Loucy (cell line): ENCODE results near the gene GNB5.
"Not testable (repeated sequence)": the region's sequence is repeated elsewhere in the genome, so short reads cannot be mapped to it uniquely, and the experiment has no call there.

Source experiments
- H2AFZ ChIP-seq: fragments of 200-600 bp; sonication (generic); 2 replicates; pipeline ENCODE4 v1.6.0; 2016; ENCODE audit warnings: antibody characterized with exemption, mild to moderate bottlenecking, low read length, moderate library complexity
- H3F3A ChIP-seq: fragments of 200-600 bp; 2 replicates; pipeline ENCODE4 v1.6.0; 2016; ENCODE audit warnings: antibody characterized with exemption, low read depth, mild to moderate bottlenecking
- H3K27me3 ChIP-seq: fragments of 200-600 bp; sonication (generic); 2 replicates; pipeline ENCODE4 v1.6.1; 2014; ENCODE audit warnings: low read length, mild to moderate bottlenecking; ENCODE audit not compliant: insufficient read depth, poor library complexity, severe bottlenecking
- H3K36me3 ChIP-seq: fragments of 200-600 bp; sonication (generic); 2 replicates; pipeline ENCODE4 v1.6.1; 2016; ENCODE audit warnings: low read length; ENCODE audit not compliant: insufficient read depth
- H3K4me1 ChIP-seq: fragments of 200-600 bp; sonication (generic); 2 replicates; pipeline ENCODE4 v1.5.1; 2014; ENCODE audit warnings: low read length, mild to moderate bottlenecking; ENCODE audit not compliant: insufficient read depth, poor library complexity, severe bottlenecking
- H3K4me2 ChIP-seq: fragments of 200-600 bp; sonication (generic); 2 replicates; pipeline ENCODE4 v1.6.0; 2014; ENCODE audit warnings: antibody characterized with exemption, low read length, low read depth, mild to moderate bottlenecking; ENCODE audit not compliant: poor library complexity, severe bottlenecking
- H3K4me3 ChIP-seq: fragments of 200-600 bp; sonication (generic); 2 replicates; pipeline ENCODE4 v1.5.1; 2014; ENCODE audit warnings: low read length, mild to moderate bottlenecking, mixed read lengths; ENCODE audit not compliant: poor library complexity, severe bottlenecking
- H3K79me2 ChIP-seq: fragments of 200-600 bp; sonication (generic); 2 replicates; pipeline ENCODE4 v1.6.1; 2014; ENCODE audit warnings: low read length; ENCODE audit not compliant: insufficient read depth
- H3K9ac ChIP-seq: fragments of 200-600 bp; sonication (generic); 2 replicates; pipeline ENCODE4 v1.6.0; 2014; ENCODE audit warnings: mild to moderate bottlenecking, low read depth, low read length, moderate library complexity; ENCODE audit not compliant: poor library complexity, severe bottlenecking
- H3K9me2 ChIP-seq: fragments of 200-600 bp; sonication (generic); replicated peaks from 2 replicates; pipeline ENCODE4 v1.6.1; 2016; ENCODE audit warnings: low read depth, low read length, mixed read lengths
- H3K9me3 ChIP-seq: fragments of 200-600 bp; sonication (generic); 2 replicates; pipeline ENCODE4 v1.6.1; 2014; ENCODE audit warnings: mild to moderate bottlenecking, antibody characterized with exemption, low read length, low read depth; ENCODE audit not compliant: insufficient read depth
- H4K20me1 ChIP-seq: fragments of 200-600 bp; sonication (generic); 2 replicates; pipeline ENCODE4 v1.6.0; 2014; ENCODE audit warnings: antibody characterized with exemption, low read length, mild to moderate bottlenecking; ENCODE audit not compliant: insufficient read depth, poor library complexity, severe bottlenecking
- EZH2phosphoT487 ChIP-seq: fragments of 200-600 bp; IDR thresholded peaks from 2 replicates; pipeline ENCODE4 v1.6.1; 2018; ENCODE audit warnings: antibody characterized with exemption, mild to moderate bottlenecking, moderate library complexity, borderline replicate concordance
- TF ChIP-seq, protein P1 (sequence below): fragments of 200-600 bp; sonication (generic); conservative IDR thresholded peaks from 2 replicates; pipeline ENCODE4 v1.5.1; 2014; ENCODE audit warnings: mild to moderate bottlenecking, antibody characterized with exemption, low read length

GNB5 gene

GRCh38 chr15:52191207-52191606 lies at the start of gene GNB5:
TSS of gene GNB5 (minus strand) at chr15:52191392. CDS start at chr15:52184676, 6,716 bp downstream.
- TF ChIP-seq, protein P1, sequence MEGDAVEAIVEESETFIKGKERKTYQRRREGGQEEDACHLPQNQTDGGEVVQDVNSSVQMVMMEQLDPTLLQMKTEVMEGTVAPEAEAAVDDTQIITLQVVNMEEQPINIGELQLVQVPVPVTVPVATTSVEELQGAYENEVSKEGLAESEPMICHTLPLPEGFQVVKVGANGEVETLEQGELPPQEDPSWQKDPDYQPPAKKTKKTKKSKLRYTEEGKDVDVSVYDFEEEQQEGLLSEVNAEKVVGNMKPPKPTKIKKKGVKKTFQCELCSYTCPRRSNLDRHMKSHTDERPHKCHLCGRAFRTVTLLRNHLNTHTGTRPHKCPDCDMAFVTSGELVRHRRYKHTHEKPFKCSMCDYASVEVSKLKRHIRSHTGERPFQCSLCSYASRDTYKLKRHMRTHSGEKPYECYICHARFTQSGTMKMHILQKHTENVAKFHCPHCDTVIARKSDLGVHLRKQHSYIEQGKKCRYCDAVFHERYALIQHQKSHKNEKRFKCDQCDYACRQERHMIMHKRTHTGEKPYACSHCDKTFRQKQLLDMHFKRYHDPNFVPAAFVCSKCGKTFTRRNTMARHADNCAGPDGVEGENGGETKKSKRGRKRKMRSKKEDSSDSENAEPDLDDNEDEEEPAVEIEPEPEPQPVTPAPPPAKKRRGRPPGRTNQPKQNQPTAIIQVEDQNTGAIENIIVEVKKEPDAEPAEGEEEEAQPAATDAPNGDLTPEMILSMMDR, result no peak
- no peak for TF ChIP-seq EZH2phosphoT487
- Histone ChIP-seq H3K27me3 (no peaks in the 10 kb centered on the region), H3K4me2 (no peak within 1 kb of the TSS), H3K9me2 (no peaks in the 10 kb centered on the region), H4K20me1 (no peaks in the 10 kb centered on the region), H3K4me1 (no peaks in the 10 kb centered on the region), H3K79me2 (no peaks in the 10 kb centered on the region), H2AFZ (no peak within 1 kb of the TSS), H3K4me3 (no peak within 1 kb of the TSS), H3K9me3 (no peaks in the 10 kb centered on the region), H3K36me3 (no peaks in the 10 kb centered on the region), H3F3A (no peaks in the 10 kb centered on the region), H3K9ac (no peak within 1 kb of the TSS)

- Histone ChIP-seq H3K4me3 (no peak overlapping the region), H3K9me3 (no peaks in the 10 kb centered on the region), H3K4me1 (peaks cover 21% of the 10 kb centered on the region), H3K36me3 (no peaks in the 10 kb centered on the region), H3K9me2 (no peaks in the 10 kb centered on the region), H3K27me3 (no peaks in the 10 kb centered on the region), H4K20me1 (no peaks in the 10 kb centered on the region), H3K4me2 (no peak overlapping the region), H3K9ac (no peak overlapping the region), H3K79me2 (no peaks in the 10 kb centered on the region), H2AFZ (no peak overlapping the region), H3F3A (no peaks in the 10 kb centered on the region)
- TF ChIP-seq EZH2phosphoT487, result no peak
- TF ChIP-seq, protein P1, result no peak
Observed at GRCh38 chr15:52240166-52240565, 49.0 kb upstream of the GNB5 start.

GRCh38 chr15:52238989-52239525 lies 47.9 kb upstream of the GNB5 start:
- H3K79me2 ChIP-seq, H3K36me3 ChIP-seq, H3K9me2 ChIP-seq, H2AFZ ChIP-seq, H3K4me3 ChIP-seq, H4K20me1 ChIP-seq, H3K4me2 ChIP-seq, H3K9me3 ChIP-seq, H3K27me3 ChIP-seq, H3F3A ChIP-seq, H3K9ac ChIP-seq: not testable (repeated sequence)
- H3K4me1 ChIP-seq, result peaks cover 32% of the 10 kb centered on the region

GRCh38 chr15:52238149-52238548 lies 47.0 kb upstream of the GNB5 start:
- no peak overlapping the region for H3K9ac ChIP-seq
- H3K4me3 ChIP-seq, result no peak overlapping the region
- no peaks in the 10 kb centered on the region for H3K36me3 ChIP-seq
- H3F3A ChIP-seq, result no peaks in the 10 kb centered on the region
- no peaks in the 10 kb centered on the region for H3K79me2 ChIP-seq
- no peak overlapping the region for H2AFZ ChIP-seq
- TF ChIP-seq, protein P1, result no peak
- no peak for TF ChIP-seq EZH2phosphoT487
- H4K20me1 ChIP-seq, result no peaks in the 10 kb centered on the region
- H3K4me1 ChIP-seq, result peaks cover 41% of the 10 kb centered on the region
- no peak overlapping the region for H3K4me2 ChIP-seq
- H3K27me3 ChIP-seq, result no peaks in the 10 kb centered on the region
- no peaks in the 10 kb centered on the region for H3K9me2 ChIP-seq
- no peaks in the 10 kb centered on the region for H3K9me3 ChIP-seq
